Measurements from ENCODE around the gene BAZ1B.
"Not testable (repeated sequence)": the region's sequence is repeated elsewhere in the genome, so short reads cannot be mapped to it uniquely, and the experiment has no call there.

Gene BAZ1B

GRCh38 chr7:73424489-73424885 lies 97.6 kb downstream of the BAZ1B start:
- DNase-seq = no peak

GRCh38 chr7:73423519-73424488 lies 98.3 kb downstream of the BAZ1B start:
- DNase-seq = no peak

GRCh38 chr7:73420610-73421009 lies 101.5 kb downstream of the BAZ1B start:
- DNase-seq = not testable (repeated sequence)

- DNase-seq = peak; percentile 7
Measured at GRCh38 chr7:73420016-73420415, 102.1 kb downstream of the BAZ1B start.

- no peak for DNase-seq
Measured at GRCh38 chr7:73418113-73418703, 103.9 kb downstream of the BAZ1B start.

GRCh38 chr7:73410541-73411131 lies 111.5 kb downstream of the BAZ1B start:
- not testable (repeated sequence) for DNase-seq

- DNase-seq = not testable (repeated sequence)
Measured at GRCh38 chr7:73404860-73405259, 117.2 kb downstream of the BAZ1B start.

- DNase-seq = not testable (repeated sequence)
Measured at GRCh38 chr7:73399185-73400050, 122.7 kb downstream of the BAZ1B start.

GRCh38 chr7:73397521-73398281 lies 124.4 kb downstream of the BAZ1B start:
- no peak for DNase-seq

GRCh38 chr7:73395538-73396503 lies 126.3 kb downstream of the BAZ1B start:
- DNase-seq = no peak

GRCh38 chr7:73394422-73394821 lies 127.7 kb downstream of the BAZ1B start:
- DNase-seq = no peak

GRCh38 chr7:73391396-73391795 lies 130.7 kb downstream of the BAZ1B start:
- no peak for DNase-seq
